ENCODE data around the gene DGLUCY.

- no peak for TF ChIP-seq CTCF (conservative IDR thresholded peaks at IDR 0.05; ENCODE audit: low read length)
- TF ChIP-seq EZH2phosphoT487 (IDR thresholded peaks at IDR 0.05; ENCODE audit: borderline replicate concordance) = no peak
These were observed 158.7 kb downstream of the DGLUCY start for GRCh38 chr14:91272341-91273272.
